ENCODE measurements around the gene PEA15. TPM values are rescaled to one million over a fixed set of nuclear protein-coding genes. Genes with fewer than 3 reads are reported as not detected.

PEA15 gene
- total RNA-seq, 2 experiments from 2014 or later, result 9.4 to 10.3 TPM

DNA sequence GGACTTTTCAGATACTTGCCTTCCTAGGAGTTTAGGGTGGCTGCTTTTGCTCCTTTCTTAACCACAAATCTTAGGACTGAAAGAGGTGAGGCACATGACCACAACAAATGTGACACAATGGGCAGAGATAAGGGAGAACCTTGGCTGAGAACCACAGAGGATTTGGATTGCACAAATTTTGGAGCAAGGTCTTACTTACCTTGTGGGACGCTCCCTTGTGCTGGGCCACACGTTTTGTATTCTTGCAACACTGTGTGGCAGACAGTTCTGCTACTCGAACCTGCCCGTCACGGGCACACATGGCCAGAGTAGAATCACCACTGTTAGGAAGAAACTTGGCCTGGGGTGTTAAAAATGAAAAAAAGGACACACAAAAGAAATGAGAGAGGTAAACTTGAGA is 33.2 kb downstream of the PEA15 start:
- H3K9me3 ChIP-seq (ENCODE audit: control insufficient read depth in 1 of 2, insufficient read depth in 1 of 2, low read length in 2 of 2), result no peaks in the 10 kb centered on the region
- no peaks in the 10 kb centered on the region for H3K4me1 ChIP-seq (ENCODE audit: insufficient read depth, low read length)
- peaks cover 90% of the 10 kb centered on the region for H3K36me3 ChIP-seq (ENCODE audit: insufficient read depth, low read length)
- POLR2A ChIA-PET, result interaction anchor here (1.4 kb wide), 1 partner anchor 24 kb away, joined by 4 read pairs; the partner anchor contains the start of gene DCAF8
- Mint-ChIP-seq H3K36me3 (ENCODE audit: low read depth) (peaks cover 95% of the 10 kb centered on the region), H3K4me3 (no peak overlapping the region), H3K9me3 (no peaks in the 10 kb centered on the region), H3K4me1 (ENCODE audit: low read depth) (peaks cover 23% of the 10 kb centered on the region), H3K27ac (no peak overlapping the region), H3K27me3 (no peaks in the 10 kb centered on the region)
- DNase-seq, result no peak
- no peak for TF ChIP-seq CTCF (IDR thresholded peaks at IDR 0.05)
- intact Hi-C loops (cut with DNase I, micrococcal nuclease), result no loop called here
- CTCF ChIA-PET, result interaction anchor here (1.2 to 1.6 kb wide), 2 partner anchors 14 to 53 kb away, joined by 4 to 6 read pairs; no protein-coding TSS in a partner anchor
- no peaks in the 10 kb centered on the region for H3K27me3 ChIP-seq (ENCODE audit: control insufficient read depth in 1 of 2, insufficient read depth in 2 of 2, low read length in 2 of 2)
- H3K27ac ChIP-seq (ENCODE audit: low read depth in 1 of 2, low read length in 2 of 2), result no peak overlapping the region
- ATAC-seq (ENCODE audit: poor library complexity), result no peak
- no peak overlapping the region for H3K4me3 ChIP-seq (ENCODE audit: low read length)

- no peak for TF ChIP-seq CTCF (IDR thresholded peaks at IDR 0.05)
- H3K27me3 ChIP-seq (ENCODE audit: control insufficient read depth in 1 of 2, insufficient read depth in 2 of 2, low read length in 2 of 2), result no peaks in the 10 kb centered on the region
- no peak overlapping the region for H3K27ac Mint-ChIP-seq
- H3K9me3 Mint-ChIP-seq, result no peaks in the 10 kb centered on the region
- H3K9me3 ChIP-seq (ENCODE audit: control insufficient read depth in 1 of 2, insufficient read depth in 1 of 2, low read length in 2 of 2), result no peaks in the 10 kb centered on the region
- no peaks in the 10 kb centered on the region for H3K27me3 Mint-ChIP-seq
- H3K27ac ChIP-seq (ENCODE audit: low read depth in 1 of 2, low read length in 2 of 2), result no peak overlapping the region
- H3K36me3 Mint-ChIP-seq (ENCODE audit: low read depth), result peaks cover 93% of the 10 kb centered on the region
- no peaks in the 10 kb centered on the region for H3K4me1 ChIP-seq (ENCODE audit: insufficient read depth, low read length)
- H3K4me1 Mint-ChIP-seq (ENCODE audit: low read depth), result peaks cover 18% of the 10 kb centered on the region
- ATAC-seq (ENCODE audit: poor library complexity) (no peak), DNase-seq (no peak)
- no peak overlapping the region for H3K4me3 ChIP-seq (ENCODE audit: low read length)
- CTCF ChIA-PET, result interaction anchor here (0.7 to 1.6 kb wide), 3 partner anchors 12 to 52 kb away, joined by 3 to 6 read pairs (median 4); no protein-coding TSS in a partner anchor
- H3K36me3 ChIP-seq (ENCODE audit: insufficient read depth, low read length), result peaks cover 84% of the 10 kb centered on the region
- intact Hi-C loops (cut with DNase I, micrococcal nuclease), result no loop called here
- POLR2A ChIA-PET, result interaction anchor here (1.4 kb wide), 2 partner anchors 23 to 45 kb away, joined by 4 read pairs; partner anchors contain the start of genes DCAF8 and PEX19
- no peak overlapping the region for H3K4me3 Mint-ChIP-seq
These were observed 34.6 kb downstream of the PEA15 start for GRCh38 chr1:160239582-160240299.

DNA sequence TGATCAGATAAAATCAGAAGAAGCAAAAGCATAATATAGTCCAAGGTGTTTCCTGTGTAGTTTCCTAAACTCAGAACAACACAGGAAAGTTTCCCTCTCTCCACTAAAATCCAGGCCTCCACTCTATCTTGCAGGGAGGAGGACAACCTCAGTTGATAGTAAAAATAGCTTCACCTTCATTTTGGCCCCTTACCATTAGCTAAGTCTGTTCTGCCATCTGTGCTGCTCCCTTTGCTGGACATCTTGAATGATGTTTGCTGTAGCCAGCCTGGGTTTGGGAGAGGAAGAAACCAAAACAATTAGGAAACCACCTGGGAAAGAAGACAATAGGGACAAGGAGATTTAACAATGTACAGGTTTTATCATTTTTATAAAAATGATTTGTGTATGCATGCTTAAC is 38.6 kb downstream of the PEA15 start:
- intact Hi-C loops (cut with DNase I, micrococcal nuclease), result loop anchor here in 1 of 2 experiments (2.0 kb wide), 1 partner anchor 43 kb away; no protein-coding TSS in a partner anchor
- H3K4me3 ChIP-seq (ENCODE audit: low read length), result no peak overlapping the region
- ATAC-seq (ENCODE audit: poor library complexity), result no peak
- H3K4me1 ChIP-seq (ENCODE audit: insufficient read depth, low read length), result peaks cover 4% of the 10 kb centered on the region
- H3K4me1 Mint-ChIP-seq (ENCODE audit: low read depth), result peaks cover 23% of the 10 kb centered on the region
- peaks cover 62% of the 10 kb centered on the region for H3K36me3 Mint-ChIP-seq (ENCODE audit: low read depth)
- peaks cover 54% of the 10 kb centered on the region for H3K36me3 ChIP-seq (ENCODE audit: insufficient read depth, low read length)
- H3K27ac ChIP-seq (ENCODE audit: low read depth in 1 of 2, low read length in 2 of 2), result no peak overlapping the region
- H3K9me3 Mint-ChIP-seq, result no peaks in the 10 kb centered on the region
- no peaks in the 10 kb centered on the region for H3K27me3 Mint-ChIP-seq
- no peak for DNase-seq
- CTCF ChIA-PET, result interaction anchor here (1.0 to 3.5 kb wide), 3 partner anchors 8 to 51 kb away, joined by 3 to 19 read pairs (median 4); no protein-coding TSS in a partner anchor
- no peak overlapping the region for H3K27ac Mint-ChIP-seq
- H3K9me3 ChIP-seq (ENCODE audit: control insufficient read depth in 1 of 2, insufficient read depth in 1 of 2, low read length in 2 of 2), result no peaks in the 10 kb centered on the region
- no peaks in the 10 kb centered on the region for H3K27me3 ChIP-seq (ENCODE audit: control insufficient read depth in 1 of 2, insufficient read depth in 2 of 2, low read length in 2 of 2)
- TF ChIP-seq CTCF (IDR thresholded peaks at IDR 0.05), result no peak
- H3K4me3 Mint-ChIP-seq, result no peak overlapping the region
- POLR2A ChIA-PET, result interaction anchor here (0.7 kb wide), 1 partner anchor 35 kb away, joined by 3 read pairs; no protein-coding TSS in a partner anchor

Measured in CD4-positive, alpha-beta T cell (primary cell).